ENCODE data around the gene CXCL14.
"Not testable (repeated sequence)": the region's sequence is repeated elsewhere in the genome, so short reads cannot be mapped to it uniquely, and the experiment has no call there.

CXCL14 gene

GRCh38 chr5:135538261-135538660, 40.5 kb downstream of the CXCL14 start:
- H3K36me3 ChIP-seq (ENCODE audit: control insufficient read depth, insufficient read depth, low read length, severe bottlenecking) = no peaks in the 10 kb centered on the region

GRCh38 chr5:135537745-135538144, 41.0 kb downstream of the CXCL14 start:
- Histone ChIP-seq H3K27me3 (replicated peaks; ENCODE audit: control insufficient read depth, insufficient read depth, low read length) (peaks cover 91% of the 10 kb centered on the region), H3K9ac (ENCODE audit: low read length) (no peak overlapping the region), H3K9me3 (ENCODE audit: control insufficient read depth, low read length) (peaks cover 19% of the 10 kb centered on the region), H3K4me1 (ENCODE audit: control insufficient read depth, insufficient read depth, low read length) (peaks cover 3% of the 10 kb centered on the region), H3K4me3 (ENCODE audit: low read length) (no peak overlapping the region), H3K36me3 (ENCODE audit: control insufficient read depth, insufficient read depth, low read length, severe bottlenecking) (no peaks in the 10 kb centered on the region)
- no peak for DNase-seq (ENCODE audit: low read depth)

More at GRCh38 chr5:135538261-135538660, 40.5 kb downstream of the CXCL14 start:
- DNase-seq (ENCODE audit: low read depth) = no peak
- H3K4me3 ChIP-seq (ENCODE audit: low read length) = no peak overlapping the region
- peaks cover 19% of the 10 kb centered on the region for H3K9me3 ChIP-seq (ENCODE audit: control insufficient read depth, low read length)
- H3K27me3 ChIP-seq (replicated peaks; ENCODE audit: control insufficient read depth, insufficient read depth, low read length) = peaks cover 95% of the 10 kb centered on the region
- peaks cover 3% of the 10 kb centered on the region for H3K4me1 ChIP-seq (ENCODE audit: control insufficient read depth, insufficient read depth, low read length)
- H3K9ac ChIP-seq (ENCODE audit: low read length) = no peak overlapping the region

- Histone ChIP-seq H3K4me3 (ENCODE audit: low read length) (no peak overlapping the region), H3K9ac (ENCODE audit: low read length) (no peak overlapping the region), H3K4me1 (ENCODE audit: control insufficient read depth, insufficient read depth, low read length) (peaks cover 3% of the 10 kb centered on the region), H3K27me3 (replicated peaks; ENCODE audit: control insufficient read depth, insufficient read depth, low read length) (peaks cover 93% of the 10 kb centered on the region), H3K36me3 (ENCODE audit: control insufficient read depth, insufficient read depth, low read length, severe bottlenecking) (no peaks in the 10 kb centered on the region), H3K9me3 (ENCODE audit: control insufficient read depth, low read length) (peaks cover 19% of the 10 kb centered on the region)
- no peak for DNase-seq (ENCODE audit: low read depth)
These were observed 41.5 kb downstream of the CXCL14 start for GRCh38 chr5:135537271-135537670.

GRCh38 chr5:135535820-135536801, 42.7 kb downstream of the CXCL14 start, which contains the start of gene NEUROG1:
TSS of gene NEUROG1 (minus strand) at chr5:135535964. CDS start at chr5:135535690, 274 bp downstream.
- Histone ChIP-seq H3K9ac (ENCODE audit: low read length) (no peak within 1 kb of the TSS), H3K9me3 (ENCODE audit: control insufficient read depth, low read length) (peaks cover 19% of the 10 kb centered on the region), H3K4me1 (ENCODE audit: control insufficient read depth, insufficient read depth, low read length) (peaks cover 3% of the 10 kb centered on the region), H3K4me3 (ENCODE audit: low read length) (no peak within 1 kb of the TSS), H3K27me3 (replicated peaks; ENCODE audit: control insufficient read depth, insufficient read depth, low read length) (peaks cover 91% of the 10 kb centered on the region), H3K36me3 (ENCODE audit: control insufficient read depth, insufficient read depth, low read length, severe bottlenecking) (no peaks in the 10 kb centered on the region)
- DNase-seq (ENCODE audit: low read depth) = no peak

- Histone ChIP-seq H3K4me3 (ENCODE audit: low read length) (no peak overlapping the region), H3K9me3 (ENCODE audit: control insufficient read depth, low read length) (peaks cover 19% of the 10 kb centered on the region), H3K36me3 (ENCODE audit: control insufficient read depth, insufficient read depth, low read length, severe bottlenecking) (no peaks in the 10 kb centered on the region), H3K4me1 (ENCODE audit: control insufficient read depth, insufficient read depth, low read length) (peaks cover 3% of the 10 kb centered on the region), H3K27me3 (replicated peaks; ENCODE audit: control insufficient read depth, insufficient read depth, low read length) (peaks cover 92% of the 10 kb centered on the region), H3K9ac (ENCODE audit: low read length) (no peak overlapping the region)
- no peak for DNase-seq (ENCODE audit: low read depth)
These were observed 43.4 kb downstream of the CXCL14 start for GRCh38 chr5:135535420-135535819.

GRCh38 chr5:135534609-135535419, 44.0 kb downstream of the CXCL14 start:
- Histone ChIP-seq H3K9me3 (ENCODE audit: control insufficient read depth, low read length) (peaks cover 23% of the 10 kb centered on the region), H3K4me3 (ENCODE audit: low read length) (no peak overlapping the region), H3K9ac (ENCODE audit: low read length) (no peak overlapping the region), H3K27me3 (replicated peaks; ENCODE audit: control insufficient read depth, insufficient read depth, low read length) (peaks cover 92% of the 10 kb centered on the region), H3K4me1 (ENCODE audit: control insufficient read depth, insufficient read depth, low read length) (peaks cover 3% of the 10 kb centered on the region), H3K36me3 (ENCODE audit: control insufficient read depth, insufficient read depth, low read length, severe bottlenecking) (no peaks in the 10 kb centered on the region)
- DNase-seq (ENCODE audit: low read depth) = no peak

- Histone ChIP-seq H3K9me3 (ENCODE audit: control insufficient read depth, low read length) (peaks cover 32% of the 10 kb centered on the region), H3K4me3 (ENCODE audit: low read length) (no peak overlapping the region), H3K9ac (ENCODE audit: low read length) (no peak overlapping the region), H3K27me3 (replicated peaks; ENCODE audit: control insufficient read depth, insufficient read depth, low read length) (peaks cover 92% of the 10 kb centered on the region), H3K4me1 (ENCODE audit: control insufficient read depth, insufficient read depth, low read length) (peaks cover 3% of the 10 kb centered on the region), H3K36me3 (ENCODE audit: control insufficient read depth, insufficient read depth, low read length, severe bottlenecking) (no peaks in the 10 kb centered on the region)
- DNase-seq (ENCODE audit: low read depth) = no peak
These were observed 45.0 kb downstream of the CXCL14 start for GRCh38 chr5:135533794-135534193.

GRCh38 chr5:135533334-135533733, 45.5 kb downstream of the CXCL14 start:
- Histone ChIP-seq H3K4me3 (ENCODE audit: low read length) (no peak overlapping the region), H3K27me3 (replicated peaks; ENCODE audit: control insufficient read depth, insufficient read depth, low read length) (peaks cover 92% of the 10 kb centered on the region), H3K9me3 (ENCODE audit: control insufficient read depth, low read length) (peaks cover 28% of the 10 kb centered on the region), H3K9ac (ENCODE audit: low read length) (no peak overlapping the region), H3K36me3 (ENCODE audit: control insufficient read depth, insufficient read depth, low read length, severe bottlenecking) (no peaks in the 10 kb centered on the region), H3K4me1 (ENCODE audit: control insufficient read depth, insufficient read depth, low read length) (peaks cover 3% of the 10 kb centered on the region)
- DNase-seq (ENCODE audit: low read depth) = no peak

GRCh38 chr5:135529576-135529975, 49.2 kb downstream of the CXCL14 start:
- not testable (repeated sequence) for H3K36me3 ChIP-seq (ENCODE audit: control insufficient read depth, insufficient read depth, low read length, severe bottlenecking); H3K4me1 ChIP-seq (ENCODE audit: control insufficient read depth, insufficient read depth, low read length); DNase-seq (ENCODE audit: low read depth); H3K4me3 ChIP-seq (ENCODE audit: low read length); H3K9ac ChIP-seq (ENCODE audit: low read length)
- H3K9me3 ChIP-seq (ENCODE audit: control insufficient read depth, low read length) = peaks cover 16% of the 10 kb centered on the region
- H3K27me3 ChIP-seq (replicated peaks; ENCODE audit: control insufficient read depth, insufficient read depth, low read length) = peaks cover 88% of the 10 kb centered on the region

GRCh38 chr5:135526924-135527323, 51.9 kb downstream of the CXCL14 start:
- H3K4me1 ChIP-seq (ENCODE audit: control insufficient read depth, insufficient read depth, low read length) = no peaks in the 10 kb centered on the region
- no peak overlapping the region for H3K4me3 ChIP-seq (ENCODE audit: low read length)
- H3K9me3 ChIP-seq (ENCODE audit: control insufficient read depth, low read length) = peaks cover 20% of the 10 kb centered on the region
- H3K27me3 ChIP-seq (replicated peaks; ENCODE audit: control insufficient read depth, insufficient read depth, low read length) = peaks cover 80% of the 10 kb centered on the region
- no peak overlapping the region for H3K9ac ChIP-seq (ENCODE audit: low read length)
- no peak for DNase-seq (ENCODE audit: low read depth)
- H3K36me3 ChIP-seq (ENCODE audit: control insufficient read depth, insufficient read depth, low read length, severe bottlenecking) = no peaks in the 10 kb centered on the region

- DNase-seq (ENCODE audit: low read depth) = no peak
- Histone ChIP-seq H3K4me3 (ENCODE audit: low read length) (no peak overlapping the region), H3K27me3 (replicated peaks; ENCODE audit: control insufficient read depth, insufficient read depth, low read length) (peaks cover 56% of the 10 kb centered on the region), H3K9me3 (ENCODE audit: control insufficient read depth, low read length) (peaks cover 22% of the 10 kb centered on the region), H3K9ac (ENCODE audit: low read length) (no peak overlapping the region), H3K4me1 (ENCODE audit: control insufficient read depth, insufficient read depth, low read length) (no peaks in the 10 kb centered on the region), H3K36me3 (ENCODE audit: control insufficient read depth, insufficient read depth, low read length, severe bottlenecking) (no peaks in the 10 kb centered on the region)
These were observed 56.8 kb downstream of the CXCL14 start for GRCh38 chr5:135521964-135522363.
